ENCODE measurements around the gene NTM.

DNA sequence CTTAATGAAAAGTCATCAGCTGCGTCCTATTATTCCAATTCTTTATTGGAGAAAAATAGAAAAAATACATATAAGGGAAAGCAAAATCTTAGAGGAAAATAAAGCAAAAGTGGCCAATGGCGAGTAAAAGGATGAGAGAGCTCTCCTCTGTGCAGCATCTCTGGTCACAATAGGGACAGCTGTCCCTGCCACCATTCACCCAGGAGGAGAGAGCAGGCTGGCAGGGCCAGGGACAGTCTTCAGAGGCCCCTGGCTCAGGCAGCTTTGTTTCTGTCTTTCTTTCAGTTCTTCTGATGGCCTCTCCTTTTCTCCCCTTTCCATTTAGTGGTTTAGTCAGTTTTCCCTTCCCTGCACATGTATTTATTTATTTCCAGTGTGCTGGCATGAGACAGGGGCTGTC is 941.3 kb downstream of the NTM start:
- TF ChIP-seq, protein P1, sequence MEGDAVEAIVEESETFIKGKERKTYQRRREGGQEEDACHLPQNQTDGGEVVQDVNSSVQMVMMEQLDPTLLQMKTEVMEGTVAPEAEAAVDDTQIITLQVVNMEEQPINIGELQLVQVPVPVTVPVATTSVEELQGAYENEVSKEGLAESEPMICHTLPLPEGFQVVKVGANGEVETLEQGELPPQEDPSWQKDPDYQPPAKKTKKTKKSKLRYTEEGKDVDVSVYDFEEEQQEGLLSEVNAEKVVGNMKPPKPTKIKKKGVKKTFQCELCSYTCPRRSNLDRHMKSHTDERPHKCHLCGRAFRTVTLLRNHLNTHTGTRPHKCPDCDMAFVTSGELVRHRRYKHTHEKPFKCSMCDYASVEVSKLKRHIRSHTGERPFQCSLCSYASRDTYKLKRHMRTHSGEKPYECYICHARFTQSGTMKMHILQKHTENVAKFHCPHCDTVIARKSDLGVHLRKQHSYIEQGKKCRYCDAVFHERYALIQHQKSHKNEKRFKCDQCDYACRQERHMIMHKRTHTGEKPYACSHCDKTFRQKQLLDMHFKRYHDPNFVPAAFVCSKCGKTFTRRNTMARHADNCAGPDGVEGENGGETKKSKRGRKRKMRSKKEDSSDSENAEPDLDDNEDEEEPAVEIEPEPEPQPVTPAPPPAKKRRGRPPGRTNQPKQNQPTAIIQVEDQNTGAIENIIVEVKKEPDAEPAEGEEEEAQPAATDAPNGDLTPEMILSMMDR (IDR thresholded peaks at IDR 0.05): no peak
- no peak for TF ChIP-seq POLR2A (IDR thresholded peaks at IDR 0.05)

Data from Peyer's patch (tissue), 4 donors.